Measurements from ENCODE around the gene ALG14. TPM values are rescaled to one million over a fixed set of nuclear protein-coding genes. Genes with fewer than 3 reads are reported as not detected.
A peak's percentile ranks its signal among the peaks of the same experiment; 100 is the strongest.

The ALG14 gene
- total RNA-seq, 4 donors from 2014 or later = 1.5 to 4.6 (median 3.2) TPM

DNA sequence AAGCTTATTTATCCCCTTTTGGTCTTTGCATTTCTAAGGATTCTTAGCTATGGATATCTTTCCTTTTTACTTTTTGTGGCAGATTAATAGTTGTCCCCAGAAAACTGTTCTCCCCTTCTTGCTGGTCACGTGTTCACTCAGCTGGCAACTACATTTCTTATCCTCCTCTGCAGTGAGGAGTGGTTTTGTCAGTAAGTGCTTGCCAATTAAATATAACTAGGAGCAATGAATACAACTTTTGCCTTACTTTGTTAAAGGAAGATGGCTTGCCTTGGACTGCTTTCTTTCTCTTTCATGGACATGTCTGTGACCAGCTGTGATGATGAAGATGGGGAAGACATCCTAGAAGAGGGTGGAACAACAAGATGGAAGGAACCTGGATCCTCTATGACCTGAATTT lies 15.6 kb upstream of the ALG14 start:
- no peak overlapping the region for H3K4me3 ChIP-seq (replicated peaks in 1 of 3)
- H3K36me3 ChIP-seq = no peaks in the 10 kb centered on the region
- no peak overlapping the region for H3K27ac ChIP-seq
- no peaks in the 10 kb centered on the region for H3K27me3 ChIP-seq
- no peaks in the 10 kb centered on the region for H3K4me1 ChIP-seq
- WGBS, 2 donors = 84 to 89% methylated on average over 1 of the region's 1 CpG
- intact Hi-C loops (cut with DNase I) = loop anchor here (10.0 kb wide), 1 partner anchor 146 kb away; the partner anchor contains the start of gene RWDD3
- H3K9me3 ChIP-seq = no peaks in the 10 kb centered on the region
- TF ChIP-seq POLR2A (IDR thresholded peaks at IDR 0.05) = no peak
- TF ChIP-seq, protein P1, sequence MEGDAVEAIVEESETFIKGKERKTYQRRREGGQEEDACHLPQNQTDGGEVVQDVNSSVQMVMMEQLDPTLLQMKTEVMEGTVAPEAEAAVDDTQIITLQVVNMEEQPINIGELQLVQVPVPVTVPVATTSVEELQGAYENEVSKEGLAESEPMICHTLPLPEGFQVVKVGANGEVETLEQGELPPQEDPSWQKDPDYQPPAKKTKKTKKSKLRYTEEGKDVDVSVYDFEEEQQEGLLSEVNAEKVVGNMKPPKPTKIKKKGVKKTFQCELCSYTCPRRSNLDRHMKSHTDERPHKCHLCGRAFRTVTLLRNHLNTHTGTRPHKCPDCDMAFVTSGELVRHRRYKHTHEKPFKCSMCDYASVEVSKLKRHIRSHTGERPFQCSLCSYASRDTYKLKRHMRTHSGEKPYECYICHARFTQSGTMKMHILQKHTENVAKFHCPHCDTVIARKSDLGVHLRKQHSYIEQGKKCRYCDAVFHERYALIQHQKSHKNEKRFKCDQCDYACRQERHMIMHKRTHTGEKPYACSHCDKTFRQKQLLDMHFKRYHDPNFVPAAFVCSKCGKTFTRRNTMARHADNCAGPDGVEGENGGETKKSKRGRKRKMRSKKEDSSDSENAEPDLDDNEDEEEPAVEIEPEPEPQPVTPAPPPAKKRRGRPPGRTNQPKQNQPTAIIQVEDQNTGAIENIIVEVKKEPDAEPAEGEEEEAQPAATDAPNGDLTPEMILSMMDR (IDR thresholded peaks at IDR 0.05) = no peak
- DNase-seq = no peak

DNA sequence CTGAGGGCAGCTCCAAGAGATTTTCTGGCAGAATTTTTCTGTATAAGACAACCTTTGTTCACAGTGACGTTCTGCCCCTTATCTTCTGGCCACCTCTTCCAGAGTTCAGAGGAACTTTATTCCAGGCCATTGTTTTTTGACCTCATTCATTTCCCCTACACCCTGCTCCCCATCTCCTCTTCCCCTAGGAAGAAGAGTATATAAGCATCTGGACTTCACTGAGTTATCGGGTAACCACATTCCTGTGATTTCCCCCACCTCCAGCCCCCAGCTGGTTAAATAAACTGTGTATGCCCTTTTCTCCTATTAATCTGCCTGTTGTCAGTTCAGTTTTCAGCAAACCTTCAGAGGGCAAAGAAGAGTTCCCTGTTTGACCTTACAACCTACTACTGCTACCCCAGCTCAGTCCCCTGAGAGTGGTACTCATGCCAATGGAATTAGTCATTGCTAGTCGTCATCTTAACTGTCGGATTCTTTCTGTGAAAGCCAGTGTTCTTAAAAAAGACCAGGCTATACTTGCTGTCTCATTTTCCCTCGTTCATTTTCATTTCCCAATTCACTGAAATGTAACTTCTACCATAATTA lies 14.3 kb upstream of the ALG14 start:
- Histone ChIP-seq H3K9me3 (no peaks in the 10 kb centered on the region), H3K36me3 (no peaks in the 10 kb centered on the region), H3K27ac (no peak overlapping the region), H3K4me3 (replicated peaks in 1 of 3) (no peak overlapping the region), H3K27me3 (no peaks in the 10 kb centered on the region), H3K4me1 (no peaks in the 10 kb centered on the region)
- DNase-seq = no peak
- WGBS, 2 donors = 35 to 44% methylated on average over 5 of the region's 5 CpGs
- intact Hi-C loops (cut with DNase I) = loop anchor here (10.0 kb wide), 1 partner anchor 148 kb away; the partner anchor contains the start of gene RWDD3
- TF ChIP-seq POLR2A (IDR thresholded peaks at IDR 0.05) = no peak
- TF ChIP-seq, protein P1 (IDR thresholded peaks at IDR 0.05) = no peak

DNA sequence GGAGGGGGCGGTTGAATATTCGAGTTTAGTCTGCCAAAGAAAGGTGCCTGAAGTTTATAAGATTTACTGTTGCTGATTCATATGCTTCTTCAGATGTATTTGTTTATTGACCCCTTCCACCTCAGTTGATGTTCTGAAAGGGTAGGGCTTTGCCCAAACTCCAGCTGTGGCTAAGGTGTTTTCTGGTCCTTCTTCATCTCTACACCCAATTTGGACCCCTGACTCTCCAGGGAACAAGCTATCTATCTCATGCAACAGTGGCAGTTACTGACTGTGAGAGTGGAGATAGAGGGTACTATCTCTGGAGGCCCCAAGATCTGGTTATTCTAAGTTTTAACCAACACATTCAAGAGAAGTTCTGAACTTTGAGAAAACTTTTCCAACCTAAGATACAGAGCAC lies 12.6 kb upstream of the ALG14 start:
- no peaks in the 10 kb centered on the region for H3K36me3 ChIP-seq
- no peak overlapping the region for H3K4me3 ChIP-seq (replicated peaks in 1 of 3)
- H3K27me3 ChIP-seq = no peaks in the 10 kb centered on the region
- WGBS, 2 donors = 54 to 67% methylated on average over 2 of the region's 2 CpGs
- intact Hi-C loops (cut with DNase I) = loop anchor here (10.0 kb wide), 1 partner anchor 149 kb away; the partner anchor contains the start of gene RWDD3
- no peak for TF ChIP-seq POLR2A (IDR thresholded peaks at IDR 0.05)
- TF ChIP-seq, protein P1 (IDR thresholded peaks at IDR 0.05) = no peak
- no peaks in the 10 kb centered on the region for H3K4me1 ChIP-seq
- H3K27ac ChIP-seq = no peak overlapping the region
- DNase-seq = no peak
- no peaks in the 10 kb centered on the region for H3K9me3 ChIP-seq

DNA sequence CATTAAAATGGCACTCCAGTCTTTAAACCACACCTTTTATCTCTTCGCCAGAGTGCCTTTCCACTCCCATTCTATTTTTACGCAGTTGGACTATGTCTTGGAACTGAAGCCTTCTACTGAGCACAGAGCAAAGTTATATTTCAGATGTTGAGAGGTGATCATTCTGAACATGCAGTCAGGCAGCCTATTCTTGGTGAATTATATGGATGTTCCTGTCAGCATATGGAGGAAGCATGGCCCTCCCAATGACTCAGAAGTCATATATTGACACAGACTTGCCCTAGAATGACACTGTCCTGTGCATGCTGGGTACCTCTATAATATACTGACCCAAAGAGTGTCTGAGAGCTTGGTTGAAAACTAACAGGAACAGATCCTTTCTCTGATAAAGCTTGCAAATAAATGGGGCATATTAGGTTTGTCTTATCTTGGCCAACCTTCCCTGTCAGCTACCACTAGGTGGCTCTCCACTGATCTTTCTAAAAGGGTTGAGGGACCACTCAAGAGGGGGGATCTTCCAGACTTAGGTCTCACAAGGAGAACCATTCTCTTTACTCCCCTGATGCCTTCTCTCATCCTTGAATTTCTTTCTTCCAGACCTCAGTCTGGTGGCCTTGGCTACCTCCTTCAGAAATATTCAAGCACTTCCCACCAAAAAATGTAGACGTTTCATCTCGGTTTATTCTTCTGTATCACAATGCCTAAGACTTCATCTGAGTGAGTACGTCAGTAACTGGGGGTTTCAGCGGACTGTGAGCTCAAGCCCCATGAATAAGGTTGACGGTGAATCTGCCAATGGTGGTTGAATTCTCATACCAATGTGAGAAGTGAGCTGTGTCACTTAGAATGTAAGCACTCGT lies 11.8 kb upstream of the ALG14 start:
- Histone ChIP-seq H3K27me3 (no peaks in the 10 kb centered on the region), H3K4me1 (no peaks in the 10 kb centered on the region), H3K36me3 (no peaks in the 10 kb centered on the region), H3K27ac (no peak overlapping the region), H3K9me3 (no peaks in the 10 kb centered on the region), H3K4me3 (replicated peaks in 1 of 3) (no peak overlapping the region)
- 70 to 73% methylated on average over 8 of the region's 8 CpGs for WGBS, 2 donors
- peak; percentile 26 to 30 for DNase-seq
- no peak for TF ChIP-seq POLR2A (IDR thresholded peaks at IDR 0.05)
- TF ChIP-seq, protein P1 (IDR thresholded peaks at IDR 0.05) = peak; percentile 17 to 70 (median 63)
- intact Hi-C loops (cut with DNase I) = loop anchor here (10.0 kb wide), 1 partner anchor 150 kb away; the partner anchor contains the start of gene RWDD3

DNA sequence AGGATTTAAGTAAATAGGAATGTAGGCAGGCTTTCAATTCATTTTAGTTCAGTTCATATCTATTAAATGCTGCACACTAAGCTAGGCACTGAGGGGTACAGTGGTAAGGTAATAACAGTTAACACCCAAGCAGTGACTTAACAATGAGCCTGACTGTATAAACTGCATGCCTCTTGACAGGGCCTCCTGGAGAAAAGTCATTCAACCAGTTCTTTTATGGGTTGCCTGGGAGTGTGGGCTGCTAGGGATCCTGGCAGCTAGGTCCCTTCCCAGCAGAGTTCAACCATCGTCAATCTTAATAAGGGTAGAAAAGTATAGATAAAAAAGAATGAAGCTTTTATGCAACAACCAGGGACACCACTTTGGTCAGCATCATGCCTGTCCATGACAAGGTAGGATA lies 8.1 kb upstream of the ALG14 start:
- Histone ChIP-seq H3K27me3 (no peaks in the 10 kb centered on the region), H3K27ac (no peak overlapping the region), H3K4me1 (no peaks in the 10 kb centered on the region), H3K4me3 (replicated peaks in 1 of 3) (no peak overlapping the region), H3K9me3 (no peaks in the 10 kb centered on the region), H3K36me3 (no peaks in the 10 kb centered on the region)
- TF ChIP-seq POLR2A (IDR thresholded peaks at IDR 0.05) = no peak
- TF ChIP-seq, protein P1 (IDR thresholded peaks at IDR 0.05) = no peak
- intact Hi-C loops (cut with DNase I) = loop anchor here (10.0 kb wide), 1 partner anchor 154 kb away; the partner anchor contains the start of gene RWDD3
- WGBS, 2 donors = 52 to 55% methylated on average over 1 of the region's 1 CpG
- no peak for DNase-seq

Measured in thyroid gland (tissue), 4 donors.